ENCODE results near the gene CCHCR1. TPM values are rescaled to one million over a fixed set of nuclear protein-coding genes. Genes with fewer than 3 reads are reported as not detected.

Gene CCHCR1
- total and polyA plus RNA-seq, 2 of the 13 experiments (the other 11 are each of a cell fraction or from before 2014, with no cell fraction given): 14.6 to 28.2 TPM

GRCh38 chr6:31203345-31203979, 45.9 kb upstream of the CCHCR1 start (continued):
- peak; percentile 62 for TF ChIP-seq NR2F6 (IDR thresholded peaks at IDR 0.05)
- peak; percentile 48; the same call in 1 of the 2 replicates for TF ChIP-seq NR2F6 (CRISPR knock-in tag; IDR thresholded peaks at IDR 0.05)
- TF ChIP-seq HDAC1 (CRISPR knock-in tag; IDR thresholded peaks at IDR 0.05): peak; percentile 24; the same call in 1 of the 2 replicates
- peak; percentile 23; the same call in 1 of the 2 replicates for TF ChIP-seq STAT6 (CRISPR knock-in tag; IDR thresholded peaks at IDR 0.05; ENCODE audit: borderline replicate concordance)
- no peak for TF ChIP-seq ZNF672 (CRISPR knock-in tag; IDR thresholded peaks at IDR 0.05)
- TF ChIP-seq MNT (IDR thresholded peaks at IDR 0.05): peak; percentile 61
- no peak for TF ChIP-seq RBM22 (optimal IDR thresholded peaks at IDR 0.05; ENCODE audit: low read length)
- TF ChIP-seq SNAI1 (CRISPR knock-in tag; IDR thresholded peaks at IDR 0.05; ENCODE audit: borderline replicate concordance): 0 out of 2 replicates have a peak, but pooled peaks have one; percentile 49
- TF ChIP-seq CSRNP2 (CRISPR knock-in tag; conservative IDR thresholded peaks at IDR 0.05; ENCODE audit: low read depth): no peak
- no peak for TF ChIP-seq FOXP1 (IDR thresholded peaks at IDR 0.05)
- peak; percentile 66 for TF ChIP-seq FOXP1 (CRISPR knock-in tag; IDR thresholded peaks at IDR 0.05)
- no peak for TF ChIP-seq BCLAF1 (IDR thresholded peaks at IDR 0.05)
- no peak for TF ChIP-seq KDM5B (CRISPR knock-in tag; IDR thresholded peaks at IDR 0.05; ENCODE audit: borderline replicate concordance)
- TF ChIP-seq ZNF710 (CRISPR knock-in tag; IDR thresholded peaks at IDR 0.05; ENCODE audit: borderline replicate concordance): 0 out of 2 replicates have a peak, but pooled peaks have one; percentile 11

Data from HepG2 (cell line).